ENCODE measurements around the gene KCNH6.

Gene KCNH6

DNA sequence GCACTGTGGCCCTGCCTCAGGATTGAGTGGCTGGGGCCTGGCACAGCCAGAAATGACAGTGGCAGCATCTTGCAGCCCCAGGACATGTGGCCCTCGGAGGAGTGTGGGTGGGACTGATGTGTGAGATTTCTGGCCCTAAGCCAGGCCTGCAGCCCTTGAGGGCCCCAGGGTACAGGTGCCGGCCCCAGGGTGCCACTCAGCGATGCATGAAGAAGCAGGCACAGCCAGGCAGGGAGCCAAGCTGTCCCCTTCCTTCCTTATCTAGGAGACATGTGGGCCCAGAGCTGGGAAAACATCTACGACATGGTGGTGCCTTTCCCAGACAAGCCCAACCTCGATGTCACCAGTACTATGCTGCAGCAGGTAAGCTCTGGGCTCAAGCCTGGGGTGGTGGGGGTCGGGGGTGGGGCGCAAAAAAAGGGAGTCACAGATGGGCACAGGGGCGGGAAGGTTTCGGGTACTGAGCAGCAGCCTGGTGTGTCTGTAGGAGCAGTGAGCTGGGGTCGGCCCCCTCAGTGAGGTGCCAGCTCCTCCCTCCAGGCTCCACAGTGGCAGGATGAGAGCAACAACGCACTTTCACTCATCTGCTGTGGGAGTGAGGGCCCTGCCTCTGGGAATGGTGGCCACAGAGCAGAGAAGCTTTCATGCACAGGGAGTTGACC lies 42.2 kb upstream of the KCNH6 start:
- Histone ChIP-seq H3K36me3 (ENCODE audit: control insufficient read depth in 2 of 2, insufficient read depth in 1 of 2, low read length in 2 of 2) (no peaks in the 10 kb centered on the region), H3K4me3 (ENCODE audit: low read depth, low read length) (no peak overlapping the region), H3K4me1 (ENCODE audit: control insufficient read depth, insufficient read depth, low read length) (peaks cover 8% of the 10 kb centered on the region), H3K27ac (ENCODE audit: extremely low read depth, low read depth, low read length) (no peak overlapping the region), H3K9me3 (ENCODE audit: control insufficient read depth, insufficient read depth, low read depth, low read length) (no peaks in the 10 kb centered on the region)
- CTCF ChIA-PET, result interaction anchor here (0.6 to 8.1 kb wide), 9 partner anchors 11 to 888 kb away, joined by 3 to 159 read pairs (median 3); no protein-coding TSS in a partner anchor
- POLR2A ChIA-PET, result interaction anchor here (0.9 to 1.6 kb wide), 4 partner anchors 11 to 69 kb away, joined by 3 to 5 read pairs (median 4); partner anchors contain the start of gene DCAF7
- no peak for TF ChIP-seq ZNF791 (tag by site-specific recombination; IDR thresholded peaks at IDR 0.05)
- no peak for TF ChIP-seq ZNF426 (tag by site-specific recombination; IDR thresholded peaks at IDR 0.05)
- no peak for TF ChIP-seq KLF9 (tag by site-specific recombination; IDR thresholded peaks at IDR 0.05; ENCODE audit: low read depth)
- 0 out of 2 replicates have a peak, but pooled peaks have one; percentile 24 for TF ChIP-seq ZNF324 (tag by site-specific recombination; IDR thresholded peaks at IDR 0.05)
- TF ChIP-seq, protein P1, sequence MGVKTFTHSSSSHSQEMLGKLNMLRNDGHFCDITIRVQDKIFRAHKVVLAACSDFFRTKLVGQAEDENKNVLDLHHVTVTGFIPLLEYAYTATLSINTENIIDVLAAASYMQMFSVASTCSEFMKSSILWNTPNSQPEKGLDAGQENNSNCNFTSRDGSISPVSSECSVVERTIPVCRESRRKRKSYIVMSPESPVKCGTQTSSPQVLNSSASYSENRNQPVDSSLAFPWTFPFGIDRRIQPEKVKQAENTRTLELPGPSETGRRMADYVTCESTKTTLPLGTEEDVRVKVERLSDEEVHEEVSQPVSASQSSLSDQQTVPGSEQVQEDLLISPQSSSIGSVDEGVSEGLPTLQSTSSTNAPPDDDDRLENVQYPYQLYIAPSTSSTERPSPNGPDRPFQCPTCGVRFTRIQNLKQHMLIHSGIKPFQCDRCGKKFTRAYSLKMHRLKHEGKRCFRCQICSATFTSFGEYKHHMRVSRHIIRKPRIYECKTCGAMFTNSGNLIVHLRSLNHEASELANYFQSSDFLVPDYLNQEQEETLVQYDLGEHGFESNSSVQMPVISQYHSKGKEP (tag by site-specific recombination; IDR thresholded peaks at IDR 0.05), result peak; percentile 98
- no peak for TF ChIP-seq ZNF221 (tag by site-specific recombination; IDR thresholded peaks at IDR 0.05; ENCODE audit: borderline replicate concordance)
- no peak for TF ChIP-seq ZNF624 (tag by site-specific recombination; IDR thresholded peaks at IDR 0.05)
- TF ChIP-seq, protein P2, sequence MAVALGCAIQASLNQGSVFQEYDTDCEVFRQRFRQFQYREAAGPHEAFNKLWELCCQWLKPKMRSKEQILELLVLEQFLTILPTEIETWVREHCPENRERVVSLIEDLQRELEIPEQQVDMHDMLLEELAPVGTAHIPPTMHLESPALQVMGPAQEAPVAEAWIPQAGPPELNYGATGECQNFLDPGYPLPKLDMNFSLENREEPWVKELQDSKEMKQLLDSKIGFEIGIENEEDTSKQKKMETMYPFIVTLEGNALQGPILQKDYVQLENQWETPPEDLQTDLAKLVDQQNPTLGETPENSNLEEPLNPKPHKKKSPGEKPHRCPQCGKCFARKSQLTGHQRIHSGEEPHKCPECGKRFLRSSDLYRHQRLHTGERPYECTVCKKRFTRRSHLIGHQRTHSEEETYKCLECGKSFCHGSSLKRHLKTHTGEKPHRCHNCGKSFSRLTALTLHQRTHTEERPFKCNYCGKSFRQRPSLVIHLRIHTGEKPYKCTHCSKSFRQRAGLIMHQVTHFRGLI (tag by site-specific recombination; IDR thresholded peaks at IDR 0.05), result peak; percentile 88
- TF ChIP-seq, protein P3, sequence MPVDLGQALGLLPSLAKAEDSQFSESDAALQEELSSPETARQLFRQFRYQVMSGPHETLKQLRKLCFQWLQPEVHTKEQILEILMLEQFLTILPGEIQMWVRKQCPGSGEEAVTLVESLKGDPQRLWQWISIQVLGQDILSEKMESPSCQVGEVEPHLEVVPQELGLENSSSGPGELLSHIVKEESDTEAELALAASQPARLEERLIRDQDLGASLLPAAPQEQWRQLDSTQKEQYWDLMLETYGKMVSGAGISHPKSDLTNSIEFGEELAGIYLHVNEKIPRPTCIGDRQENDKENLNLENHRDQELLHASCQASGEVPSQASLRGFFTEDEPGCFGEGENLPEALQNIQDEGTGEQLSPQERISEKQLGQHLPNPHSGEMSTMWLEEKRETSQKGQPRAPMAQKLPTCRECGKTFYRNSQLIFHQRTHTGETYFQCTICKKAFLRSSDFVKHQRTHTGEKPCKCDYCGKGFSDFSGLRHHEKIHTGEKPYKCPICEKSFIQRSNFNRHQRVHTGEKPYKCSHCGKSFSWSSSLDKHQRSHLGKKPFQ (tag by site-specific recombination; IDR thresholded peaks at IDR 0.05), result no peak
- peak; percentile 64; the same call in 1 of the 2 replicates for TF ChIP-seq OSR2 (tag by site-specific recombination; IDR thresholded peaks at IDR 0.05)
- TF ChIP-seq, protein P4, sequence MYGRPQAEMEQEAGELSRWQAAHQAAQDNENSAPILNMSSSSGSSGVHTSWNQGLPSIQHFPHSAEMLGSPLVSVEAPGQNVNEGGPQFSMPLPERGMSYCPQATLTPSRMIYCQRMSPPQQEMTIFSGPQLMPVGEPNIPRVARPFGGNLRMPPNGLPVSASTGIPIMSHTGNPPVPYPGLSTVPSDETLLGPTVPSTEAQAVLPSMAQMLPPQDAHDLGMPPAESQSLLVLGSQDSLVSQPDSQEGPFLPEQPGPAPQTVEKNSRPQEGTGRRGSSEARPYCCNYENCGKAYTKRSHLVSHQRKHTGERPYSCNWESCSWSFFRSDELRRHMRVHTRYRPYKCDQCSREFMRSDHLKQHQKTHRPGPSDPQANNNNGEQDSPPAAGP (tag by site-specific recombination; IDR thresholded peaks at IDR 0.05), result no peak
- TF ChIP-seq ZNF837 (tag by site-specific recombination; IDR thresholded peaks at IDR 0.05), result no peak
- TF ChIP-seq ZNF37A (tag by site-specific recombination; IDR thresholded peaks at IDR 0.05), result no peak
- TF ChIP-seq, protein P5, sequence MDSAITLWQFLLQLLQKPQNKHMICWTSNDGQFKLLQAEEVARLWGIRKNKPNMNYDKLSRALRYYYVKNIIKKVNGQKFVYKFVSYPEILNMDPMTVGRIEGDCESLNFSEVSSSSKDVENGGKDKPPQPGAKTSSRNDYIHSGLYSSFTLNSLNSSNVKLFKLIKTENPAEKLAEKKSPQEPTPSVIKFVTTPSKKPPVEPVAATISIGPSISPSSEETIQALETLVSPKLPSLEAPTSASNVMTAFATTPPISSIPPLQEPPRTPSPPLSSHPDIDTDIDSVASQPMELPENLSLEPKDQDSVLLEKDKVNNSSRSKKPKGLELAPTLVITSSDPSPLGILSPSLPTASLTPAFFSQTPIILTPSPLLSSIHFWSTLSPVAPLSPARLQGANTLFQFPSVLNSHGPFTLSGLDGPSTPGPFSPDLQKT (IDR thresholded peaks at IDR 0.05; ENCODE audit: borderline replicate concordance, low read depth, low read length), result no peak
- TF ChIP-seq, protein P6, sequence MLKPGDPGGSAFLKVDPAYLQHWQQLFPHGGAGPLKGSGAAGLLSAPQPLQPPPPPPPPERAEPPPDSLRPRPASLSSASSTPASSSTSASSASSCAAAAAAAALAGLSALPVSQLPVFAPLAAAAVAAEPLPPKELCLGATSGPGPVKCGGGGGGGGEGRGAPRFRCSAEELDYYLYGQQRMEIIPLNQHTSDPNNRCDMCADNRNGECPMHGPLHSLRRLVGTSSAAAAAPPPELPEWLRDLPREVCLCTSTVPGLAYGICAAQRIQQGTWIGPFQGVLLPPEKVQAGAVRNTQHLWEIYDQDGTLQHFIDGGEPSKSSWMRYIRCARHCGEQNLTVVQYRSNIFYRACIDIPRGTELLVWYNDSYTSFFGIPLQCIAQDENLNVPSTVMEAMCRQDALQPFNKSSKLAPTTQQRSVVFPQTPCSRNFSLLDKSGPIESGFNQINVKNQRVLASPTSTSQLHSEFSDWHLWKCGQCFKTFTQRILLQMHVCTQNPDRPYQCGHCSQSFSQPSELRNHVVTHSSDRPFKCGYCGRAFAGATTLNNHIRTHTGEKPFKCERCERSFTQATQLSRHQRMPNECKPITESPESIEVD (tag by site-specific recombination; IDR thresholded peaks at IDR 0.05), result no peak
- TF ChIP-seq, protein P7, sequence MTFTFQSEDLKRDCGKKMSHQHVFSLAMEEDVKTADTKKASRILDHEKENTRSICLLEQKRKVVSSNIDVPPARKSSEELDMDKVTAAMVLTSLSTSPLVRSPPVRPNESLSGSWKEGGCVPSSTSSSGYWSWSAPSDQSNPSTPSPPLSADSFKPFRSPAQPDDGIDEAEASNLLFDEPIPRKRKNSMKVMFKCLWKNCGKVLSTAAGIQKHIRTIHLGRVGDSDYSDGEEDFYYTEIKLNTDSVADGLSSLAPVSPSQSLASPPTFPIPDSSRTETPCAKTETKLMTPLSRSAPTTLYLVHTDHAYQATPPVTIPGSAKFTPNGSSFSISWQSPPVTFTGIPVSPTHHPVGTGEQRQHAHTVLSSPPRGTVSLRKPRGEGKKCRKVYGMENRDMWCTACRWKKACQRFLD (tag by site-specific recombination; IDR thresholded peaks at IDR 0.05), result no peak
- TF ChIP-seq, protein P8, sequence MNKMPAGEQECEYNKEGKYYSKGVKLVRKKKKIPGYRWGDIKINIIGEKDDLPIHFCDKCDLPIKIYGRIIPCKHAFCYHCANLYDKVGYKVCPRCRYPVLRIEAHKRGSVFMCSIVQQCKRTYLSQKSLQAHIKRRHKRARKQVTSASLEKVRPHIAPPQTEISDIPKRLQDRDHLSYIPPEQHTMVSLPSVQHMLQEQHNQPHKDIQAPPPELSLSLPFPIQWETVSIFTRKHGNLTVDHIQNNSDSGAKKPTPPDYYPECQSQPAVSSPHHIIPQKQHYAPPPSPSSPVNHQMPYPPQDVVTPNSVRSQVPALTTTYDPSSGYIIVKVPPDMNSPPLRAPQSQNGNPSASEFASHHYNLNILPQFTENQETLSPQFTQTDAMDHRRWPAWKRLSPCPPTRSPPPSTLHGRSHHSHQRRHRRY (tag by site-specific recombination; IDR thresholded peaks at IDR 0.05), result no peak
- TF ChIP-seq KLF8 (tag by site-specific recombination; IDR thresholded peaks at IDR 0.05), result no peak
- TF ChIP-seq, protein P9, sequence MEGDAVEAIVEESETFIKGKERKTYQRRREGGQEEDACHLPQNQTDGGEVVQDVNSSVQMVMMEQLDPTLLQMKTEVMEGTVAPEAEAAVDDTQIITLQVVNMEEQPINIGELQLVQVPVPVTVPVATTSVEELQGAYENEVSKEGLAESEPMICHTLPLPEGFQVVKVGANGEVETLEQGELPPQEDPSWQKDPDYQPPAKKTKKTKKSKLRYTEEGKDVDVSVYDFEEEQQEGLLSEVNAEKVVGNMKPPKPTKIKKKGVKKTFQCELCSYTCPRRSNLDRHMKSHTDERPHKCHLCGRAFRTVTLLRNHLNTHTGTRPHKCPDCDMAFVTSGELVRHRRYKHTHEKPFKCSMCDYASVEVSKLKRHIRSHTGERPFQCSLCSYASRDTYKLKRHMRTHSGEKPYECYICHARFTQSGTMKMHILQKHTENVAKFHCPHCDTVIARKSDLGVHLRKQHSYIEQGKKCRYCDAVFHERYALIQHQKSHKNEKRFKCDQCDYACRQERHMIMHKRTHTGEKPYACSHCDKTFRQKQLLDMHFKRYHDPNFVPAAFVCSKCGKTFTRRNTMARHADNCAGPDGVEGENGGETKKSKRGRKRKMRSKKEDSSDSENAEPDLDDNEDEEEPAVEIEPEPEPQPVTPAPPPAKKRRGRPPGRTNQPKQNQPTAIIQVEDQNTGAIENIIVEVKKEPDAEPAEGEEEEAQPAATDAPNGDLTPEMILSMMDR (tag by site-specific recombination; IDR thresholded peaks at IDR 0.05), result no peak
- no peak for TF ChIP-seq ZNF549 (tag by site-specific recombination; IDR thresholded peaks at IDR 0.05)
- TF ChIP-seq KLF16 (tag by site-specific recombination; IDR thresholded peaks at IDR 0.05), result 0 out of 2 replicates have a peak, but pooled peaks have one; percentile 36
- no peak for TF ChIP-seq ZNF529 (tag by site-specific recombination; IDR thresholded peaks at IDR 0.05; ENCODE audit: insufficient replicate concordance)
- no peak for TF ChIP-seq ZNF19 (tag by site-specific recombination; IDR thresholded peaks at IDR 0.05; ENCODE audit: low read depth)
- TF ChIP-seq HOXA7 (CRISPR knock-in tag; IDR thresholded peaks at IDR 0.05; ENCODE audit: borderline replicate concordance), result no peak
